ENCODE measurements around the gene SLC18A2. TPM values are rescaled to one million over a fixed set of nuclear protein-coding genes. Genes with fewer than 3 reads are reported as not detected.

SLC18A2 gene
- total RNA-seq, 1 experiment from 2014 or later = 4.0 TPM

GRCh38 chr10:117306674-117307073 is 65.8 kb downstream of the SLC18A2 start:
- Histone ChIP-seq H3K23me2 (ENCODE audit: insufficient read length, low read depth, low read length, poor library complexity, severe bottlenecking) (no peaks in the 10 kb centered on the region), H4K8ac (replicated peaks; ENCODE audit: insufficient read length, low read depth, low read length) (no peak overlapping the region), H2BK15ac (ENCODE audit: low read depth, low read length) (no peak overlapping the region), H3K23ac (ENCODE audit: insufficient read length, low read depth, low read length) (no peak overlapping the region), H3T11ph (ENCODE audit: low read length) (no peak overlapping the region), H4K20me1 (ENCODE audit: control insufficient read depth, insufficient read depth, insufficient read length) (no peaks in the 10 kb centered on the region), H3K4me1 (ENCODE audit: insufficient read depth, low read length) (no peaks in the 10 kb centered on the region), H2BK20ac (ENCODE audit: low read depth, low read length, poor library complexity, severe bottlenecking) (no peak overlapping the region), H3K27me3 (ENCODE audit: insufficient read depth, low read length) (no peaks in the 10 kb centered on the region), H2AK5ac (ENCODE audit: insufficient read length, low read length) (no peak overlapping the region), H4K91ac (ENCODE audit: insufficient read length, low read depth, low read length) (no peak overlapping the region), H2BK12ac (ENCODE audit: insufficient read length, low read depth, low read length) (no peak overlapping the region), H3K4me2 (ENCODE audit: insufficient read depth, insufficient read length, low read length) (no peak overlapping the region), H3K27ac (ENCODE audit: insufficient read length, low read depth, low read length) (no peak overlapping the region), H3K18ac (ENCODE audit: insufficient read length, low read depth, low read length) (no peak overlapping the region), H3K56ac (ENCODE audit: insufficient read length, low read depth, low read length) (no peak overlapping the region), H3K79me1 (ENCODE audit: insufficient read depth, low read depth, low read length, poor library complexity, severe bottlenecking) (no peaks in the 10 kb centered on the region), H3K4ac (ENCODE audit: low read depth, low read length) (no peak overlapping the region), H3K9ac (ENCODE audit: extremely low read depth, insufficient read length, low read length) (no peak overlapping the region), H2AFZ (ENCODE audit: low read length) (no peak overlapping the region), H3K9me3 (ENCODE audit: control insufficient read depth, low read depth, low read length) (no peaks in the 10 kb centered on the region), H3K79me2 (ENCODE audit: insufficient read depth, low read length) (no peaks in the 10 kb centered on the region), H4K5ac (ENCODE audit: insufficient read length, low read depth, low read length) (no peak overlapping the region), H2BK5ac (ENCODE audit: insufficient read length, low read length) (no peak overlapping the region), H3K14ac (ENCODE audit: insufficient read depth, low read length) (no peak overlapping the region), H2BK120ac (ENCODE audit: low read depth, low read length, poor library complexity, severe bottlenecking) (no peak overlapping the region)
- Mint-ChIP-seq H3K4me1 (no peaks in the 10 kb centered on the region), H3K27ac (no peak overlapping the region), H3K27me3 (ENCODE audit: low read depth) (no peaks in the 10 kb centered on the region), H3K9me3 (peaks cover 15 to 20% of the 10 kb centered on the region in 2 experiments), H3K4me3 (no peak overlapping the region), H3K36me3 (ENCODE audit: insufficient read depth in 1 of 3, low read depth in 3 of 3) (peaks cover 31 to 39% (median 34%) of the 10 kb centered on the region in 3 experiments)
- TF ChIP-seq CTCF (conservative IDR thresholded peaks at IDR 0.05) = no peak
- no peak for DNase-seq

All from H9 (cell line).